Measurements from ENCODE around the gene KLF6. TPM values are rescaled to one million over a fixed set of nuclear protein-coding genes. Genes with fewer than 3 reads are reported as not detected.

KLF6 gene
- total and polyA plus RNA-seq, 2 donors (not counting 1 experiment from before 2014, with no cell fraction given), result 96.1 to 105 TPM

DNA sequence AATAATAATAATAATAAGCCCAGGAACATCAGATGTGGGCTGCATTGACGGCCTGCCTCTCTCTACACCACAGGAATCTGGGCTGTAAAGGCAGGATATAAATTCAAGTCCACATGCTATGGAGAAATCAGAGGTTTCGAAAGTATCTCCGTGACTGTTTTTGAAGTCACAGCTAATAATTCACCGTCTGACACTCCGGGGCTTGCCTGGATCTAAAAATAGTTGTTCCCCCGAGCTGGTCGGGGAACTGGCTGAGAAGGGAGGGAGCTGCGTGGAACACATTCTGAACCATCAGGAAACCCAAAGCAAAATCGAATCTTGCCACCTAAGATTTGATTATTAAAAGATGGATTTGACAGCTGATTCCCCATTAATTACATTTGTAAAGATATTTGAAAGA lies 35.4 kb downstream of the KLF6 start:
- H3K27me3 ChIP-seq (ENCODE audit: control insufficient read depth, insufficient read depth, low read length), result no peaks in the 10 kb centered on the region
- peak overlapping the region; percentile 7 to 31 (median 16) for H3K4me3 ChIP-seq (replicated peaks in 1 of 4; ENCODE audit: control extremely low read depth in 1 of 4, insufficient read depth in 1 of 4, low read depth in 3 of 4, low read length in 4 of 4)
- DNase-seq (ENCODE audit: low read depth in 2 of 2), result peak; percentile 70 to 99
- H3K27ac ChIP-seq (ENCODE audit: insufficient read depth, low read length), result peak overlapping the region; percentile 85
- H3K9me3 ChIP-seq (ENCODE audit: control insufficient read depth, insufficient read depth, low read depth, low read length), result no peaks in the 10 kb centered on the region
- TF ChIP-seq CTCF (conservative IDR thresholded peaks at IDR 0.05 in 1 of 2, IDR thresholded peaks at IDR 0.05 in 1 of 2; ENCODE audit: low read depth in 1 of 2, low read length in 2 of 2) (no peak), EZH2 (IDR thresholded peaks at IDR 0.05; ENCODE audit: low read length, missing control alignments) (no peak)
- H3K4me1 ChIP-seq (ENCODE audit: control insufficient read depth, extremely low read depth, insufficient read depth, low read length), result peaks cover 8% of the 10 kb centered on the region
- H3K36me3 ChIP-seq (ENCODE audit: control insufficient read depth, insufficient read depth, low read length), result no peaks in the 10 kb centered on the region
- peak overlapping the region; percentile 89 for H3K4me2 ChIP-seq (ENCODE audit: extremely low read depth, insufficient read depth, low read length)
- peak overlapping the region; percentile 65 for H3K9ac ChIP-seq (ENCODE audit: insufficient read depth, low read length)
- no peaks in the 10 kb centered on the region for H4K20me1 ChIP-seq (ENCODE audit: control insufficient read depth, extremely low read depth, insufficient read depth, low read length)
- no peak overlapping the region for H2AFZ ChIP-seq (ENCODE audit: low read length)
- H3K79me2 ChIP-seq (ENCODE audit: control insufficient read depth, insufficient read depth, low read length), result no peaks in the 10 kb centered on the region

DNA sequence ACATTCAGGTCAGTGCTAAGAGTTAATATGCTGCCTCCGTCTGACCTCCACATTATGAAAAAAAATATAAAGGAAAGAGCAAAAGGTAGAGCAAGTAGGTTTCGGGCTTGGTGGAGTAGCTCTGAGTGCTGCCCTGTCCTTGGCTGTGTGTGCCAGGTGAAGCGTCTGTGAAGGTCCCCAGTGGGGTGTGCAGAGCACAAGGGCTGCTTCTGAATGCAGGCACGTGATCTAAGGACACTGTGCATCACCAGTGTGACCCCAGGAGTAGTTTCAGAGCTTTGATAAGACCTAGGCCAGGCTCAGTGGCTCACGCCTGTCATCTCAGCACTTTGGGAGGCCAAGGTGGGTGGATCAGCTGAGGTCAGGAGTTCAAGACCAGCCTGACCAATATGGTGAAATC lies 36.0 kb downstream of the KLF6 start:
- peaks cover 8% of the 10 kb centered on the region for H3K4me1 ChIP-seq (ENCODE audit: control insufficient read depth, extremely low read depth, insufficient read depth, low read length)
- H3K27me3 ChIP-seq (ENCODE audit: control insufficient read depth, insufficient read depth, low read length), result no peaks in the 10 kb centered on the region
- H3K4me3 ChIP-seq (replicated peaks in 1 of 4; ENCODE audit: control extremely low read depth in 1 of 4, insufficient read depth in 1 of 4, low read depth in 3 of 4, low read length in 4 of 4), result no peak overlapping the region
- no peak overlapping the region for H3K27ac ChIP-seq (ENCODE audit: insufficient read depth, low read length)
- no peak overlapping the region for H3K9ac ChIP-seq (ENCODE audit: insufficient read depth, low read length)
- H3K36me3 ChIP-seq (ENCODE audit: control insufficient read depth, insufficient read depth, low read length), result no peaks in the 10 kb centered on the region
- H2AFZ ChIP-seq (ENCODE audit: low read length), result no peak overlapping the region
- no peak for DNase-seq (ENCODE audit: low read depth in 2 of 2)
- TF ChIP-seq CTCF (conservative IDR thresholded peaks at IDR 0.05 in 1 of 2, IDR thresholded peaks at IDR 0.05 in 1 of 2; ENCODE audit: low read depth in 1 of 2, low read length in 2 of 2), result no peak
- no peaks in the 10 kb centered on the region for H4K20me1 ChIP-seq (ENCODE audit: control insufficient read depth, extremely low read depth, insufficient read depth, low read length)
- no peaks in the 10 kb centered on the region for H3K9me3 ChIP-seq (ENCODE audit: control insufficient read depth, insufficient read depth, low read depth, low read length)
- H3K79me2 ChIP-seq (ENCODE audit: control insufficient read depth, insufficient read depth, low read length), result no peaks in the 10 kb centered on the region
- H3K4me2 ChIP-seq (ENCODE audit: extremely low read depth, insufficient read depth, low read length), result no peak overlapping the region

- no peak overlapping the region for H3K9ac ChIP-seq (ENCODE audit: insufficient read depth, low read length)
- H3K27me3 ChIP-seq (ENCODE audit: control insufficient read depth, insufficient read depth, low read length), result no peaks in the 10 kb centered on the region
- H3K4me2 ChIP-seq (ENCODE audit: extremely low read depth, insufficient read depth, low read length), result no peak overlapping the region
- peaks cover 8% of the 10 kb centered on the region for H3K4me1 ChIP-seq (ENCODE audit: control insufficient read depth, extremely low read depth, insufficient read depth, low read length)
- TF ChIP-seq CTCF (conservative IDR thresholded peaks at IDR 0.05 in 1 of 2, IDR thresholded peaks at IDR 0.05 in 1 of 2; ENCODE audit: low read depth in 1 of 2, low read length in 2 of 2) (no peak), EZH2 (IDR thresholded peaks at IDR 0.05; ENCODE audit: low read length, missing control alignments) (no peak)
- H3K4me3 ChIP-seq (replicated peaks in 1 of 4; ENCODE audit: control extremely low read depth in 1 of 4, insufficient read depth in 1 of 4, low read depth in 3 of 4, low read length in 4 of 4), result no peak overlapping the region
- no peaks in the 10 kb centered on the region for H3K36me3 ChIP-seq (ENCODE audit: control insufficient read depth, insufficient read depth, low read length)
- no peaks in the 10 kb centered on the region for H3K9me3 ChIP-seq (ENCODE audit: control insufficient read depth, insufficient read depth, low read depth, low read length)
- H3K27ac ChIP-seq (ENCODE audit: insufficient read depth, low read length), result no peak overlapping the region
- H2AFZ ChIP-seq (ENCODE audit: low read length), result no peak overlapping the region
- no peak for DNase-seq (ENCODE audit: low read depth in 2 of 2)
- H3K79me2 ChIP-seq (ENCODE audit: control insufficient read depth, insufficient read depth, low read length), result no peaks in the 10 kb centered on the region
- no peaks in the 10 kb centered on the region for H4K20me1 ChIP-seq (ENCODE audit: control insufficient read depth, extremely low read depth, insufficient read depth, low read length)
Observed at GRCh38 chr10:3748484-3748883, 36.5 kb downstream of the KLF6 start.

Measured in fibroblast of lung (primary cell).